ENCODE results near the gene GSK3B.
"Not testable (repeated sequence)": the region's sequence is repeated elsewhere in the genome, so short reads cannot be mapped to it uniquely, and the experiment has no call there.

Gene GSK3B

DNA sequence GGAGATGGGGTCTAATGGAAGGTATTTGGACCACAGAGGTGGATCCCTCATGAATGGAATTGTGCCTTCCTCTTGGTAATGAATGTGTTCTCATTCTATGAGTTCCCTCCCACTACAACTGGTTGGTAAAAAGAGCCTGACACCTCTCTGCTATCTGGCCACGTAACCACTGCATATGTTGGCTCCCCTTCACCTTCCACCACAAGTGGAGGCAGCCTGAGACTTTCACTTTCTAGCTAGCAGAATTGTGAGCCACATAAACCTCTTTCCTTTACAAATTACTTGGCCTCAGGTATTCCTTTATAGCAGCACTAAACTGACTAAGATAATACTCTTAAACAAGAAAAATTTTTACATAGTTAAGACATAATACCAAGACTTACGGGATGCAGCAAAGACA lies 157.0 kb downstream of the GSK3B start:
- no peak for DNase-seq (ENCODE audit: low read depth, low spot score)

DNA sequence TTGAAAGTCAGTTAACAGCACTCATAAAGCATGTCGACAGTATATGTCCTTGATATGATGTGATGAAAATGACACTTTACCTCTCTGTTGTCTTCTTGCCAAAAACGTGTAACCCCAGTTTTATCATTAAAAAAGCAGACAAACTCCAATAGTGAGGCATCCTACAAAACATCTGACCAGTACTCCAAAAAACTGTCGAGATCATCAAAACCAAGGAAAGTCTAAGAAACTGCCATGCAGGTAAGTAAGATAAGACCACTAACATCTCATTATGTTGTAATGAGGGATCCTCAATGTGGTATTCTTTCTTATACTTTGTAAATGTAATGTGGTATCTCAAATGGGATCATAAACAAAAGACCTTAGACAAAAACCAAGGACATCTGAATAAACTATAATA lies 160.0 kb downstream of the GSK3B start:
- no peak for DNase-seq (ENCODE audit: low read depth, low spot score)

- DNase-seq (ENCODE audit: low read depth, low spot score), result no peak
Observed at GRCh38 chr3:119933207-119933606, 161.0 kb downstream of the GSK3B start.

GRCh38 chr3:119930286-119930685 lies 164.0 kb downstream of the GSK3B start:
- no peak for DNase-seq (ENCODE audit: low read depth, low spot score)

DNA sequence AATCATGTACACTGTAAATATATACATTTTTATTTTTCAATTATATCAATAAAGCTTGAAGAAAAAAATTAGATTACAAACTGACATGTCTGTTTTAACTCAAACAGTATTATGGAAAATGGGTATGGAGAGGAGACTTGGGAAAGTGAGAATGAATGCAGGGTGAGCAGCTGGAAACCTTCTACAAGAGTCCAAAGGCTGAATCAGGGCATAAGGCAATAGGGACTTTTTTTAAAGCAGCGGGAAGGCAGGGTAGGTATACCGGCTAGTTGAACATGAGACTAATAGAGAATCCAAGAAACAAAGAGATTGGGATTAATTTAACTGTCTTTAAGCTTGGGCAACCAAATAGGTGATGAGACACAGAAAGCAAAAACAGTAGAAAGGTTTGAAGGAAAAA lies 167.1 kb downstream of the GSK3B start:
- DNase-seq (ENCODE audit: low read depth, low spot score), result no peak

GRCh38 chr3:119924111-119925094 lies 169.8 kb downstream of the GSK3B start:
- no peak for DNase-seq (ENCODE audit: low read depth, low spot score)

GRCh38 chr3:119918992-119919933 lies 175.0 kb downstream of the GSK3B start:
- no peak for DNase-seq (ENCODE audit: low read depth, low spot score)

GRCh38 chr3:119913021-119913420 lies 181.2 kb downstream of the GSK3B start:
- DNase-seq (ENCODE audit: low read depth, low spot score), result peak; percentile 9

DNA sequence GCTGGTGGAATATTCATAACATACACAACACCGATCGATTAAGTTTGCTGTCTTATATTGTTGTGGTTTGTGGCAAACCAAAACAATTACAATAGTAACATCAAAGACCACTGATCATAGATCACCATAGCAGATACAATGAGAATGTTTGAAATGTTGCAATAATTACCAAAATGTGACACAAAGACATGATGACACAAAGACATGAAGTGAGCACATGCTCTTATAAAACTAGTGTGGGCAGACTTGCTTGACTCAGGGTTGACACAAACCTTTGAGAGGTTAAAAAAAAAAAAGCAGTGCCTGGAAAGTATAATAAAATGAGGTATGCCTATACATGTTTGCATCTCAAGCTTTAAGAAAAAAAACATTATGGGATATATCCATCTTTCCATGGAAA lies 182.0 kb downstream of the GSK3B start:
- no peak for DNase-seq (ENCODE audit: low read depth, low spot score)

GRCh38 chr3:119911748-119912147 lies 182.5 kb downstream of the GSK3B start:
- DNase-seq (ENCODE audit: low read depth, low spot score), result no peak

DNA sequence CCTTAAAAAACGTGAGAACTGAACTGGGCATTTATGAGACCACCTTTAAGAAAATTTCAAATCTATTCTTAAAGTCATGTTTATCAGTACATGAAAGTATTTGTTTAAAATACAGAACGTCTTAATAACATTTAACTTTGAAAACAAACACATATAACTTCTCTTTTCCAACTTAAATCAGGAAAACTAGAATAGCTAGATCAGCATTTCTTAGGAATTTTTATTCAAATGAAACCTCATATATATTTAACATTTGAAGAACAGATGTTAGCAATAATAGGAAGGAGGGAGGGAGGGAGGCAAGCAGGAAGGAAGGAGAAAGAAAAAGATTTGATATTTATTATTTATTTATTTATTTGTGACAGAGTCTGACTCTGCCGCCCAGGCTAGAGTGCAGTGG lies 192.2 kb downstream of the GSK3B start:
- no peak for DNase-seq (ENCODE audit: low read depth, low spot score)

DNA sequence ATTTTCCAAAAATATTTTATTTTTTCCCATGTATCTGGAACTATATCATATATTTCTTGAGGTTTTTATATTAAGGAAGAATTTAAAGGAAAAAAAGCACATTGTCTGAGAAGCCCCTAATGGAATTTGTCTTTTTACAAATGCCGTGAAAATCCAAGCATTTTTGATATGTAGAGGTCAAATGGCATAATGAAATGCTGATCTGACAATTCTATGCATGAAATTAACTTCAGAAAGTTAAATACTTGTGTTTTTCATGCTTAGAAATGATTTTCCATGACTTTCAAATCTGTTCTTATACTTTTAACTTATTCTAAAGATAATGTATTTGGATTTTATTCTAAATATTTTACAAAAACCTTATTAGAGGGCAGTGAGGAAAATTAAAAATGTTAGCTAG lies 193.1 kb downstream of the GSK3B start:
- DNase-seq (ENCODE audit: low read depth, low spot score), result no peak

GRCh38 chr3:119899192-119899511 lies 195.1 kb downstream of the GSK3B start:
- no peak for DNase-seq (ENCODE audit: low read depth, low spot score)

DNA sequence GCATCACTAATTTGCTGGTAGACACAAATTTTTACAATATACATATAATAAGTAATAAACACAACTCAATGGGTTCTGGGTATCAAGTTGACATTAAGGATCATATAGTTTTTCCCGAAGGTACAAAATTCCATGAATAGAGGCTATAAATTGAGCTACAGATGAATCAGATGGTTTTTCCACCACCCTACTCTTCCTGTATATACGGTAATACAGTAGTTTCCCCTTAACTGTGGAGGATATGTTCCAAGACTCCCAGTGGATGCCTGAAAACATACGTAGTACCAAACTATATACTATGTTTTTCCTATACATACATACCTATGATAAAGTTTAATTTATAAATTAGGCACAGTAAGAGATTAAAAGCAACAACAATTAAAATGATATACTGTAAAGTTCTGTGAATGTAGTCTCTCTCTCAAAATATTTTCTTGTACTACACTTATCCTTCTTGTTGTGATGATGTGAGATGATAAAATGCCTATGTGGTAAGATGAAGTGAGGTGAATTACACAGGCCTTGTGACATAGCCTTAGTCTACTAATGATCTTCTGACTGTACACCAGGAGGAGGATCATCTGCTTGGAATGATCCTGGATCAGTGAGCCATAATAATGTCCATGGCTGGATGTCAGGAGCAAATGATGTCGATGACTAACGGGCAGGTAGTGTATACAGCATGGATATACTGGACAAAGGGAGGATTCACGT lies 195.6 kb downstream of the GSK3B start:
- DNase-seq (ENCODE audit: low read depth, low spot score), result no peak

DNA sequence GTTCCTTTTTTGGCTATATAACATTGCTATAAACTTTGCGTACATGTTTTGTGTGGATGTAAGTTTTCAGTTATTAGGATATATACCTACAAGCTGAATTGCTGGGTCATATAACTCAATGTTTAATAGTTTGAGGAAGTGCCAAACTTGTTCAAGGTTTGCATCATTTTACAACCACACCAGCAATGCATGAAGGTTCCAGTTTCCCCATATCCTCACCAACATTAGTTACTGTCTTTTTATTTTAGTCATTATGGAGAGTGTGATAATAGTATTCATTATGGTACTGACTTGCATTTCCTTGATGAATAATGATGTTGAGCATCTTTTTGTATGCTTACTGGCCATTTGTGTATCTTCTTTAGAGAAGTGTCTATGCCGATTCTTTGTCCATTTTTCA lies 200.1 kb downstream of the GSK3B start:
- no peak for DNase-seq (ENCODE audit: low read depth, low spot score)

DNA sequence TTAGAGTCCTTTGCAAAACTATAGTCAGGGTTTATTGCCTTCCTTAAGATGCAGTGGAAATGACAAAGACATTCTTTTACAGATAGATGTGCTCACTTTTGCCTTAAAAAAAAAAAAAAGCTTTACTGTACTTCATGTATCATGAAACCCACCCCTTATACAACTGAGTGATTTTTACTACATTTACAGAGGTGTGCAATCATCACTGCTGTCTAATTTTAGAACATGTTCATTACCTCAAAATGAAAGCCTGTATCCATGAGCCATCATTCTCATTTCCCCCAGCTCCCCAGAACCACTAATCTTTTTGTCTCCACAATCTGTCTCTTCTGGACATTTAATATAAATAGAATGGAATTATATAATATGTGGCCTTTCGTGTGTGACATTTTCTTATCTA lies 200.5 kb downstream of the GSK3B start:
- no peak for DNase-seq (ENCODE audit: low read depth, low spot score)

DNA sequence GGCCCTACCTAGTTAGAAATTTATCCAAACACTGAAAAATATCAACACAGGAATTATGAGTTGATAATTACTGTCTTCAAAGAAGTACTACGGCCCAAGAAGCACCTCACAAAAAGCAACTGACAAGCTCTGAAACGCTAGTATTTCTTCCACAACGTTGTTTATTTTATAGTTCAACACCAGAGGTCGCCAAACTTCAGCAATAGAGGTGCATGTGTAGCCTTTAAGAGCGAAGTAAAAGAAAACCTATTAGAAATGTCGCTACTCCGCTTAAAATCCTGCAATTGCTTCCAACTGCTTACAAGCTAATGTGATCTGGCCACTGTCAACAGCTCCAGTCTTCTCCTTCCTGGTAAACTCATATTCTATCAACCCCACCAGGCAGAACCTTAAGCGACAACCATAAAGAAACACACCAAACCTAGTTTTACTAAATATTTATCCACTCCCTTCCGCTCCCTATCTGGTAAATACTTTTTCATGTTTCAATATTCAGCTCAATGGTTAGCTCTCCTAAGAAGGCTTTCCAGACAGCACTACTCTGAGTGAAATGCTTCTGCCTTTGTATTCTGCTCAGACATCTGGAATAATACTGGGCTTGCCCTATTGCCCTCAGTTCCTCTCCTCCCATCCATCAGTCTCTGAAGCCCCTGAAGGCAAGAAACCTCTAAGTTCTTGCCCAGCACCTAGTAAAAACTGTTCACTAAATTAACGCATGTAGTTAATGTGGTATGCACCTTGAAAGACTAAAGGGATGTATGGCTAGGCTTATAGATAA lies 202.1 kb downstream of the GSK3B start:
- peak; percentile 17 for DNase-seq (ENCODE audit: low read depth, low spot score)

DNA sequence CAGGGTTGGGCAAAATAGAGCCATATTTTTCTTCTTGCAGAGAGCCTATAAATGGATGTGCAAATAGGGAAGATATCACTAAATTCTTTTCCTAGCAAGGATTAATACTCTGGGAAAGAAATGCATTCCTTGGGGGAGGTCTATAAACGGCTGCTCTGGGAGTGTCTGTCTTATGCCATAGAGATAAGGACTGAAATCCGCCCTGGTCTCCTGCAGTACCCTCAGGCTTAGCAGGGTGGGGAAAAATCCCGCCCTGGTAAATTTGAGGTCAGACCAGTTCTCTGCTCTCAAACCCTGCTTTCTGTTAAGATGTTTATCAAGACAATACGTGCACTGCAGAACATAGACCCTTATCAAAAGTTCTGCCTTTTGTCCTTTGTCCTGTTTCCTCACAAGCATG lies 205.6 kb downstream of the GSK3B start:
- not testable (repeated sequence) for DNase-seq (ENCODE audit: low read depth, low spot score)

DNA sequence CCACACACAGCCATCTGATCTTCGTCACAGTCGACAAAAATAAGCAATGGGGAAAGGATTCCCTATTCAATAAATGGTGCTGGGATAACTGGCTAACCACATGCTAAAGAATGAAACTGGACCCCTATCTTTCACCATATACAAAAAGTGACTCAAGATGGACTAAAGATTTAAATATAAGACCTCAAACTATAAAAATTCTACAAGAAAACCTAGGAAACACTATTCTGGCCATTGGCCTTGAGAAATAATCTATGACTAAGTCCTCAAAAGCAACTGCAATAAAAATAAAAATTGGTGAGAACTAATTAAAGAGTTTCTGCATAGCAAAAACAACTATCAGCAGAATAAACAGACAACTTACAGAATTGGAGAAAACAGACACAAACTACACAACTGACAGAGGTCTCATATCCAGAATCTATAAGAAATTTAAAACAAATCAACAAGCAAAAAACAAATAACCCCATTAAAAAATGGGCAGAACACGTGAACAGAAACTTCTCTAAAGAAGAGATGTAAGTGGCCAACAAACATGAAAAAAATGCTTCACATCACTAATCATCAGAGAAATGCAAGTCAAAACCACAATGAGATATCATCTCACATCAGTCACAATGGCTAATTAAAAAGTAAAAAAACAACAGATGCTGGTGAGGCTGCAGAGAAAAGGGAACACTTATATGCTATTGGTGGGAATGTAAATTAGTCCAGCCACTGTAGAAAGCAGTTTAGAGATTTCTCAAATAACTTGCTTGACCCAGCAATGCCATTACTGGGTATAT lies 208.3 kb downstream of the GSK3B start:
- no peak for DNase-seq (ENCODE audit: low read depth, low spot score)

DNA sequence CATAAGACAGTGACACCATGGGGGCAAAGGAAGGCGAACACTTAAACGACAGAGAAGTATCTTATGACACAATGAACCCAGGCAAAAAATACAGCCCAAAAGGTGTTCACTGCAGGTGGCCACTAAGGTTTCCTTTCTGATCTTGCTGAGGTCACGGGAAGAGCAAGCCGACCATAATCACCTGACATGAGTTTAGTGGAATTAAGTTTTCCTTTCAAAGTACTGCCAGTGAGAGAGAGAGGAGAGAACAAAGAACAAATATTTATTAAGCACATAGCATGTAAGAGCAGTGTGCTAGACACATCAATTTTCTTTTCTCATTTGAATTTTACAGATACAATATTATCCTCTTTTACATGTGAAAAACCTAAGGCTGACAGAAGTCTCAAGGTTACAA lies 210.1 kb downstream of the GSK3B start:
- no peak for DNase-seq (ENCODE audit: low read depth, low spot score)

All from iPS DF 19.7 (cell line).